HG03342 (cell line): Measurements from ENCODE around the gene EML1.

Experiments
- ATAC-seq: cut with Tn5 transposase; IDR thresholded peaks from one replicate; pipeline ENCODE4 v1.9.1; 2021; ENCODE audit warnings: mild to moderate bottlenecking, moderate library complexity; ENCODE audit not compliant: unreplicated experiment

Gene EML1

GRCh38 chr14:99821519-99822508 is 28.6 kb downstream of the EML1 start:
- no peak for ATAC-seq

- ATAC-seq = no peak
These were observed 29.7 kb downstream of the EML1 start for GRCh38 chr14:99822800-99823455.

GRCh38 chr14:99824776-99825175 is 31.6 kb downstream of the EML1 start:
- no peak for ATAC-seq

- ATAC-seq = no peak
These were observed 36.2 kb downstream of the EML1 start for GRCh38 chr14:99829450-99829849.

GRCh38 chr14:99831303-99831702 is 38.1 kb downstream of the EML1 start:
- ATAC-seq = no peak

- no peak for ATAC-seq
These were observed 38.9 kb downstream of the EML1 start for GRCh38 chr14:99831903-99832685.

GRCh38 chr14:99837822-99838221 is 44.6 kb downstream of the EML1 start:
- no peak for ATAC-seq

- no peak for ATAC-seq
These were observed 45.5 kb downstream of the EML1 start for GRCh38 chr14:99838639-99839134.

GRCh38 chr14:99839696-99840095 is 46.5 kb downstream of the EML1 start:
- no peak for ATAC-seq

GRCh38 chr14:99840265-99840664 is 47.1 kb downstream of the EML1 start:
- no peak for ATAC-seq

GRCh38 chr14:99840774-99841305 is 47.6 kb downstream of the EML1 start:
- ATAC-seq = no peak

GRCh38 chr14:99841436-99842071 is 48.3 kb downstream of the EML1 start:
- ATAC-seq = no peak

- ATAC-seq = no peak
These were observed 48.9 kb downstream of the EML1 start for GRCh38 chr14:99842141-99842540.

- ATAC-seq = no peak
These were observed 53.6 kb downstream of the EML1 start for GRCh38 chr14:99846808-99847207.

- ATAC-seq = no peak
These were observed 57.5 kb downstream of the EML1 start for GRCh38 chr14:99850709-99851108.

GRCh38 chr14:99852578-99852977 is 59.4 kb downstream of the EML1 start:
- ATAC-seq = no peak

- no peak for ATAC-seq
These were observed 60.0 kb downstream of the EML1 start for GRCh38 chr14:99853206-99853605.

- ATAC-seq = no peak
These were observed 61.6 kb downstream of the EML1 start for GRCh38 chr14:99854831-99855230.

GRCh38 chr14:99855271-99855670 is 62.1 kb downstream of the EML1 start:
- no peak for ATAC-seq

- ATAC-seq = no peak
These were observed 64.3 kb downstream of the EML1 start for GRCh38 chr14:99857551-99857950.
